Hepatocyte (in vitro differentiated cells): ENCODE measurements around the gene MTA3.

ENCODE experiments used
- EZH2 ChIP-seq: fragments of 200-600 bp; sonication (generic); IDR thresholded peaks from 2 replicates; pipeline ENCODE4 v1.6.1; 2016; ENCODE audit warnings: antibody characterized with exemption, mild to moderate bottlenecking, borderline replicate concordance
- EZH2phosphoT487 ChIP-seq: fragments of 200-600 bp; sonication (generic); IDR thresholded peaks from one replicate; pipeline ENCODE4 v1.6.1; 2018; ENCODE audit warnings: antibody characterized with exemption, mild to moderate bottlenecking, low read depth, moderate library complexity; ENCODE audit not compliant: unreplicated experiment, severe bottlenecking
- TF ChIP-seq, protein P1 (sequence below): fragments of 200-600 bp; sonication (generic); IDR thresholded peaks from 2 replicates; pipeline ENCODE4 v1.5.1; 2016; ENCODE audit warnings: antibody characterized with exemption, mild to moderate bottlenecking; ENCODE audit not compliant: poor library complexity

DNA sequence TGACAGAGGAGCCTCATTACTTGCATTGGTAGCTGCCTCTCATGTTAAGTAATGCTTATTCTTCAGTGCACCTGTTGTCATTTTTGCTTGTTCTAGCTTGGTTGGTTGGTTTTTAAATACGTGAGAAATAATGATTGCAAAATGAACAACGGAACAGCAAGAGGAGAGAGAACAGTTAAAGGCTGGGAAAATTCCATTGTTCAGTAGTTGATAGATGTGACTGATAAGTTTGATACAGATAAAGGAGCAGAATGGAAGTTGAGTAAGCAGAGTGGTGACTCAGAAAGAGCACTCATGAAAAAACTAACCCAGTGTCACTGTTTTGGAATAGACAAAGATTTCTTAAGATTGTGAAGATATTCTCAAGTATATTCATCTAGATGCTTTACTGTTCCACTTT, 50.5 kb downstream of the MTA3 start:
- TF ChIP-seq EZH2 (no peak), EZH2phosphoT487 (no peak)
- TF ChIP-seq, protein P1, sequence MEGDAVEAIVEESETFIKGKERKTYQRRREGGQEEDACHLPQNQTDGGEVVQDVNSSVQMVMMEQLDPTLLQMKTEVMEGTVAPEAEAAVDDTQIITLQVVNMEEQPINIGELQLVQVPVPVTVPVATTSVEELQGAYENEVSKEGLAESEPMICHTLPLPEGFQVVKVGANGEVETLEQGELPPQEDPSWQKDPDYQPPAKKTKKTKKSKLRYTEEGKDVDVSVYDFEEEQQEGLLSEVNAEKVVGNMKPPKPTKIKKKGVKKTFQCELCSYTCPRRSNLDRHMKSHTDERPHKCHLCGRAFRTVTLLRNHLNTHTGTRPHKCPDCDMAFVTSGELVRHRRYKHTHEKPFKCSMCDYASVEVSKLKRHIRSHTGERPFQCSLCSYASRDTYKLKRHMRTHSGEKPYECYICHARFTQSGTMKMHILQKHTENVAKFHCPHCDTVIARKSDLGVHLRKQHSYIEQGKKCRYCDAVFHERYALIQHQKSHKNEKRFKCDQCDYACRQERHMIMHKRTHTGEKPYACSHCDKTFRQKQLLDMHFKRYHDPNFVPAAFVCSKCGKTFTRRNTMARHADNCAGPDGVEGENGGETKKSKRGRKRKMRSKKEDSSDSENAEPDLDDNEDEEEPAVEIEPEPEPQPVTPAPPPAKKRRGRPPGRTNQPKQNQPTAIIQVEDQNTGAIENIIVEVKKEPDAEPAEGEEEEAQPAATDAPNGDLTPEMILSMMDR: no peak
